ENCODE measurements around the gene BAZ2B.

Gene BAZ2B

DNA sequence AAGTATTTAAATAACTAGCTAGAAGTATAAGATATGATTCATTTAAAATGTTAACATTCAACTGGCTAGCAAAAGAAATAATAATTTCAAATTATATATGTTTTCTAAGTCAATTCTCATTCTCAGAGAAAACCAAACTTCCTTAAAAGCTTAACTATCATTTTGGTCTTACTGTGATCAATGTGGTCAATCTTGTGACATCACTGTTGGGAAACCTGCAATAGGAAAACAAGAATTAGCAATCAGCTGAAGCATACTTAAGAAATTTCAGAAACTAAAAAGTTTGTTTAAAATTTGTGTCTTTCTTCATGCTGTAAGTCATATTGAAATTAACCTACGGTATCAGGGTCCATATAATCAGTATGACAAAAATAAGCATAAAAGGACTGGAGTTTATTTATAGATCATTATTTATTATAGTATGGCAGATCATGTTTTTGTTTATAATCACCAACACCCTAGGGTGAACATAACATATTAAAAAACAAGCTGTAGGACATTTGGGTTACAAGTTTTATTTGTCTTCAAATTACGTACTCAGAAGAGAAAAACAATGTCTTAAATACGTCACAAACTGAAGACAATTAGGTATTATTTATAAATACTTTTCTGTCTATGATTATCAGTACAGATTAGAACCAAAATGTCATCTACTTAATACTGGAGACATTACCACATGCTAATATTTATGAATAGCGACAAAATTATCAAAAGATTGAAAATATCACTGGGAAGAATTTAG, 60.5 kb downstream of the BAZ2B start:
- TF ChIP-seq CTCF (IDR thresholded peaks at IDR 0.05; ENCODE audit: control insufficient read depth, insufficient read depth, low read depth, low read length, missing control alignments) = no peak
- H3K4me3 ChIP-seq (ENCODE audit: control insufficient read depth, low read depth, low read length) = no peak overlapping the region
- no peak for DNase-seq (ENCODE audit: low read depth)

DNA sequence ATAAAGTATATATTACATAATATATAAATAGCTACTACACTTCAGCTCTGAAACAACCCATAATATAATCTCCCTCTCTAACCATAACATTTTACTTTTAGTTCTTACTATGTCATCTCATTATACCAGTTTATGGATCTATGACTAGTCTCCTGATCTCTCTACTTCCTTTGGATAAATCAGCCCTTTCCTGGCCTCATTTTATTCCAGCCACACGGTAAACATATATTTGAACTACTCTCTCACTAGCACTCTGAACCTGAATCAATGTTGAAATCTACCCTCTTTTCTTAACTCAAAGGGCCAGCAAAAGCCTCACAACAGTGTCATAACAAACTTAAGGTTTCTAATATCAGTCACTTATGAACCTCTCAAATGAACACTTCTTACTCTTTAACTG, 62.6 kb downstream of the BAZ2B start:
- DNase-seq (ENCODE audit: low read depth) = no peak
- TF ChIP-seq CTCF (IDR thresholded peaks at IDR 0.05; ENCODE audit: control insufficient read depth, insufficient read depth, low read depth, low read length, missing control alignments) = no peak
- no peak overlapping the region for H3K4me3 ChIP-seq (ENCODE audit: control insufficient read depth, low read depth, low read length)

DNA sequence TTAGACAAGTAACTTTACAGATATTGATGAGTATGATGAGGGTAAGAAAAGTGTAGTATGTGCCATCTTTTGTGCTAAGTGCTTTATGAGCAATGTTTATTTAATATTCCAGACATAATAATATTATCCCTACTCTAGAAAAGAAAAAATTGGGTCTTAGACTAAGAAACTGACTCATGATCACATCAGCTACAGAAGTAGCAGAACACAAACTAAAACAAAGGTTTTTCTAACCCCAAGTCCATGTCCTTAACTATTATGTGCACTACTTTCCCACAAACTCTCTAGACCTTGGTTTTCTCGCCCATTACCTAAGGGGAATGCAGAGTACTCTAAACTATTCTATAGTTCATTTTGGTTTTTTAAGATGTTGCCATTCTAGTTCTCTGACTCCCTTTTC, 64.5 kb downstream of the BAZ2B start:
- no peak for DNase-seq (ENCODE audit: low read depth)
- TF ChIP-seq CTCF (IDR thresholded peaks at IDR 0.05; ENCODE audit: control insufficient read depth, insufficient read depth, low read depth, low read length, missing control alignments) = no peak

DNA sequence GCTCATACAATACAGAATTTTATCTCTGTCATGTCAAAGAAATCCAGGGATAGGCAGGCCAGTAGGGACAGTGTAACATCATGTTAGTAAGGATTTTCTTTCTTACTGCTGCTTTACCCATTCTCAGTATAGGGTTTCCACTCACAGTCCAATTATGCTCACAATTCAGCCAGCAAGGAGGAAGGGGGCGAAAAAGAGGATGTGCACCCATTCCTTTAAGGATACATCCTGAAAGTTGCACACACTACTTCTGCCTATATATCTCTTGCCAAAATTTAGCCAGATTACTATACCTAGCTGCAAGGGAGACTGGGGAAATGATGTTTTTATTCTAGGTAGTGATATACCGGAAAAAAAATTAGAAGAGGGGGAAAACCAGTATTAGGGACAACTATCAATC, 66.1 kb downstream of the BAZ2B start:
- DNase-seq (ENCODE audit: low read depth) = no peak
- no peak overlapping the region for H3K4me3 ChIP-seq (ENCODE audit: control insufficient read depth, low read depth, low read length)
- TF ChIP-seq CTCF (IDR thresholded peaks at IDR 0.05; ENCODE audit: control insufficient read depth, insufficient read depth, low read depth, low read length, missing control alignments) = no peak

More for the DNA sequence above, 64.5 kb downstream of the BAZ2B start:
- H3K4me3 ChIP-seq (ENCODE audit: control insufficient read depth, low read depth, low read length) = no peak overlapping the region

DNA sequence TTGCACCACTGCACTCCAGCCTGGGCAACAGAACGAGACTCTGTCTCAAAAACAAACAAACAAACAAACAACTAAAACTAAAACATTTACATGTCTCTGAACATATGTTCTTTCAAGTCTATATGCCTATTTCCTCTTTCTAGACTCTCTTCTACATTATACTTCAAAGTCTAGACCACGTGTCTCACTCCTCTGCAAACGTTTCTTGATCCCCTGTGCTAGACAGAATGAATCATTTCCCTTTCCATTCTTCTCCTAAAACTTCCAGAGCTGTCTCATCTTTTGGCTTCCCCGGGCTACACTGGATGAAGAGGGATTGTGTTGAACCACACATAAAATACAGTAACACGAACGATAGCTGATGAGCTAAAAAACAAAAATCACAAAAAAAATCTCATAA, 67.1 kb downstream of the BAZ2B start:
- DNase-seq (ENCODE audit: low read depth) = no peak
- H3K4me3 ChIP-seq (ENCODE audit: control insufficient read depth, low read depth, low read length) = no peak overlapping the region
- no peak for TF ChIP-seq CTCF (IDR thresholded peaks at IDR 0.05; ENCODE audit: control insufficient read depth, insufficient read depth, low read depth, low read length, missing control alignments)

- TF ChIP-seq CTCF (IDR thresholded peaks at IDR 0.05; ENCODE audit: control insufficient read depth, insufficient read depth, low read depth, low read length, missing control alignments) = no peak
- H3K4me3 ChIP-seq (ENCODE audit: control insufficient read depth, low read depth, low read length) = no peak overlapping the region
- DNase-seq (ENCODE audit: low read depth) = no peak
Observed at GRCh38 chr2:159546716-159547430, 69.5 kb downstream of the BAZ2B start.

Measured in AG09309 (cell line).